GM19438 (cell line): ENCODE measurements around the gene TMEM39B.

Experiments
- ATAC-seq: cut with Tn5 transposase; IDR thresholded peaks from one replicate; pipeline ENCODE4 v1.9.1; 2021; ENCODE audit warnings: low read depth; ENCODE audit not compliant: unreplicated experiment

Gene TMEM39B

DNA sequence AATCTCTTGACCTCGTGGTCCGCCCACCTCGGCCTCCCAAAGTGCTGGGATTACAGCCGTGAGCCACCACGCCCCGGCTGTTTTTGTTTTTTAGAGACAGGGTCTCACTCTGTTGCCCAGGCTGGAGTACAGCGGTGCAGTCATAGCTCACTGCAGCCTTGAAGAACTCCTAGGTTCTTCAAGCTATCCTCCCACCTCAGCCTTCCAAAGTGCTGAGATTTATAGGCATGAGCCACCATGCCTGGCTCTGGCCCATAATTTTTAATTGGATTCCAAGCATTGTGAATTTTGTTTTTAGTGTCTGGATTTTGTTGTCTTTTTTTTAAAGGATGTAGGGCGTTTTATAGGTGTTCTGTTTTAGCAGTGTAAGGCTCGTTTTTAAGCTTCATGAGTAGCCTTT lies 78.1 kb downstream of the TMEM39B start:
- no peak for ATAC-seq

DNA sequence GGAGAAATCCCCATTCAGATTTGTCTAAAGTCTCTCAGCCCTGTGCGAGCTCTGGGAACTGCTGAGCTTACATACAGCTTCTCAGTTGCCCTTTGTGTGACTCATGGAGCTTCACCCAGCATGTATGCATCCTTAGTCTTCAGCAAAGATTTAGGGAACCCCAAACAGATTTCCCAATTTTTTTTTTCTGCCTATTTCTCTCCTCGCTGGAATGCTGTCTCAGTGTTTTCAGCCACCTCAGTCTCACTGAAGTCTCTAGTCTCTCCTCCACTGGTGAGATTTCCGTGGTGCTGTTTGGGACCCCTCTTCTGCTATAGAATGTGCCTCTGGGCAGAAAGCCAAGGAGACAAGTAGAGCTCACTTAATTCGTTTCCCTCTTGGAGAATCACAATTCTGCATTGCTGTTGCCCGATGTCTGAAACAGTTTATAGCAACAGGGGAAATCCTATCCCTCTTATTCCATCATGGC lies 78.6 kb downstream of the TMEM39B start:
- no peak for ATAC-seq
